ENCODE measurements around the gene SUMO2. TPM values are rescaled to one million over a fixed set of nuclear protein-coding genes. Genes with fewer than 3 reads are reported as not detected.
A peak's percentile ranks its signal among the peaks of the same experiment; 100 is the strongest.

The SUMO2 gene
- total RNA-seq, 6 donors from 2014 or later, result 19.9 to 343 (median 64.9) TPM

DNA sequence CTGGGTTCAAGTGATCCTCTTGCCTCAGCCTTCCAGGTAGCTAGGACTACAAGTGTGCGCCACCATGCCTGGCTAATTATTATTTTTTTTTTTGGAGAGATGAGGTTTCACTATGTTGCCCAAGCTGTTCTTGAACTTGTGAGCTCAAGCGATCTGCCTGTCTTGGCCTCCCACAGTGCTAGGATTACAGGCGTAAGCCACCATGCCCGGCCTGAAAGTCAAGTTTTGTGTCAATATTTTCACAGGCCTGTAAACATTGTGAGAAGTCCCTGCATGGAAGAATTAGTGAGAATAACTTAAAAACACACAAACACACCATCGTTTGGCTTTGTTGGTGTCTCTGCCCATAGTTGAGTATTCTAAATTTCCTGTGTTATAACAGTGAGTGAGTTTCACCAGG lies 45.0 kb upstream of the SUMO2 start:
- DNase-seq (no peak), ATAC-seq (ENCODE audit: low FRiP score in 2 of 2) (no peak)
- no peak for TF ChIP-seq POLR2A (IDR thresholded peaks at IDR 0.05)
- no peak for TF ChIP-seq POLR2AphosphoS5 (IDR thresholded peaks at IDR 0.05)
- no peak for TF ChIP-seq EP300 (IDR thresholded peaks at IDR 0.05)
- TF ChIP-seq, protein P1, sequence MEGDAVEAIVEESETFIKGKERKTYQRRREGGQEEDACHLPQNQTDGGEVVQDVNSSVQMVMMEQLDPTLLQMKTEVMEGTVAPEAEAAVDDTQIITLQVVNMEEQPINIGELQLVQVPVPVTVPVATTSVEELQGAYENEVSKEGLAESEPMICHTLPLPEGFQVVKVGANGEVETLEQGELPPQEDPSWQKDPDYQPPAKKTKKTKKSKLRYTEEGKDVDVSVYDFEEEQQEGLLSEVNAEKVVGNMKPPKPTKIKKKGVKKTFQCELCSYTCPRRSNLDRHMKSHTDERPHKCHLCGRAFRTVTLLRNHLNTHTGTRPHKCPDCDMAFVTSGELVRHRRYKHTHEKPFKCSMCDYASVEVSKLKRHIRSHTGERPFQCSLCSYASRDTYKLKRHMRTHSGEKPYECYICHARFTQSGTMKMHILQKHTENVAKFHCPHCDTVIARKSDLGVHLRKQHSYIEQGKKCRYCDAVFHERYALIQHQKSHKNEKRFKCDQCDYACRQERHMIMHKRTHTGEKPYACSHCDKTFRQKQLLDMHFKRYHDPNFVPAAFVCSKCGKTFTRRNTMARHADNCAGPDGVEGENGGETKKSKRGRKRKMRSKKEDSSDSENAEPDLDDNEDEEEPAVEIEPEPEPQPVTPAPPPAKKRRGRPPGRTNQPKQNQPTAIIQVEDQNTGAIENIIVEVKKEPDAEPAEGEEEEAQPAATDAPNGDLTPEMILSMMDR (IDR thresholded peaks at IDR 0.05), result no peak
- Histone ChIP-seq H3K9me3 (no peaks in the 10 kb centered on the region), H3K27me3 (no peaks in the 10 kb centered on the region), H3K36me3 (peaks cover 30 to 96% (median 59%) of the 10 kb centered on the region in 4 donors), H3K4me3 (no peak overlapping the region), H3K4me1 (peaks cover 0 to 19% (median 13%) of the 10 kb centered on the region in 4 donors), H3K27ac (peak overlapping the region in 2 of 4 donors; percentile 43 to 57)
- 67 to 72% methylated on average over 5 of the region's 5 CpGs for WGBS, 2 donors

DNA sequence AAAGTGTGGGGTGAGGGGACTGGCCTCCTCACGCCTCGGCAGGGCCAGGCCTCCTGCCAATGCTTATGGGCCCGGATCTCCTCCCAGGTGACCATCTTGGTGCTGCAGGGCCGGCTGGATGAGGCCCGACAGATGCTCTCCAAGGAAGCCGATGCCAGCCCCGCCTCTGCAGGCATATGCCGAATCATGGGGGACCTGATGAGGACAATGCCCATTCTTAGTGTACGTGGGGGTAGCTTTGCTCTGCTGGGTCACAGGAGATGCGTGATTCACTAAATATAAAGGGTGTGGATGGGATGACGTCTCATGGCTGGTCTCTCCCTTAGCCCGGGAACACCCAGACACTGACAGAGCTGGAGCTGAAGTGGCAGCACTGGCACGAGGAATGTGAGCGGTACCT lies 42.3 kb upstream of the SUMO2 start:
- no peak overlapping the region for H3K27ac ChIP-seq
- ATAC-seq (ENCODE audit: low FRiP score in 2 of 2) (peak in 1 of 2 donors; percentile 25), DNase-seq (peak in 1 of 2 donors; percentile 54)
- peaks cover 0 to 19% (median 13%) of the 10 kb centered on the region in 4 donors for H3K4me1 ChIP-seq
- no peaks in the 10 kb centered on the region for H3K9me3 ChIP-seq
- peaks cover 14 to 85% (median 44%) of the 10 kb centered on the region in 4 donors for H3K36me3 ChIP-seq
- WGBS, 2 donors, result 74 to 86% methylated on average over 8 to 14 of the region's 14 CpGs
- H3K4me3 ChIP-seq, result no peak overlapping the region
- TF ChIP-seq POLR2A (IDR thresholded peaks at IDR 0.05) (no peak), EP300 (IDR thresholded peaks at IDR 0.05) (no peak), POLR2AphosphoS5 (IDR thresholded peaks at IDR 0.05) (no peak)
- TF ChIP-seq, protein P1 (IDR thresholded peaks at IDR 0.05), result no peak
- H3K27me3 ChIP-seq, result no peaks in the 10 kb centered on the region

DNA sequence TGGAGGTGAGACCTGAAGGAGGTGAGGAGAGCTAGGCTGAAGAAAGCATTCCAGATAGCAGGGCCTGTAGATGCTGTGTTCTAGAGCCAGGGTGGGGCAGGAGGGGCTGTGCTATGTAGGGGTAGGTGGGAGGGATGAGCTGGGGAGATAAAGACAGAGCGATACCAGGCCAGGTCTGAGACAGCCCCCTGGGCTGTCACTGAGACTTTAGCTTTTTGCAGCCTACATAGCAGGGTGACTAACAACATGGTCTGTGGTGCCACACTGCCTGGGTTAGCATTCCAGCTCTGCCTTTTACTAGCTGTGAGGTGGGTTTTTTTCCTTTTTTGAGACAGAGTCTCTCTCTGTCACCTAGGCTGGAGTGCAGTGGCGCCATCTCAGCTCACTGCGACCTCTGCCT lies 37.1 kb upstream of the SUMO2 start:
- Histone ChIP-seq H3K36me3 (peaks cover 21 to 88% (median 60%) of the 10 kb centered on the region in 4 donors), H3K4me1 (no peaks in the 10 kb centered on the region), H3K27ac (no peak overlapping the region), H3K4me3 (no peak overlapping the region), H3K27me3 (no peaks in the 10 kb centered on the region), H3K9me3 (no peaks in the 10 kb centered on the region)
- ATAC-seq (ENCODE audit: low FRiP score in 2 of 2), result no peak
- TF ChIP-seq POLR2AphosphoS5 (IDR thresholded peaks at IDR 0.05), result no peak
- TF ChIP-seq, protein P1 (IDR thresholded peaks at IDR 0.05), result no peak
- TF ChIP-seq EP300 (IDR thresholded peaks at IDR 0.05), result no peak
- TF ChIP-seq POLR2A (IDR thresholded peaks at IDR 0.05), result no peak
- DNase-seq, result no peak
- WGBS, 2 donors, result 93 to 98% methylated on average over 3 of the region's 3 CpGs

DNA sequence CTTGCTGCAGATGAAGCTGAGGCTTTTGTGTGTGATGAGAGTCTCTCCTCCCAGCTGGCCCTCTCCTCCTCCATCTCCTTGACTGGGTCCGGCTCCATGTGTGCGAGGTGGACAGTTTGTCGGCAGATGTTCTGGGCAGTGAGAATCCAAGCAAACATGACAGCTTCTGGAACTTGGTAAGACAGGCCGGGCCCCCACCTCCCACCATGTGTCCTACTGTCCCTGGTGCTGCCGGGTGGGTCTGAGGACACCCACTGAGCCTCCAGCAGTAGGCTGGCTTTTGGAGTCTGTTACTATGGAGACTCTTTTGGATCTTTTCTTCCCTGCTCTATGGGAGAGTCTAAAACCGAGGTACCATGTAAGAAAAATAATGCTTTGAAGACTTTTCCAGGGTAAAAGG lies 35.4 kb upstream of the SUMO2 start:
- Histone ChIP-seq H3K4me1 (no peaks in the 10 kb centered on the region), H3K36me3 (peaks cover 28 to 88% (median 65%) of the 10 kb centered on the region in 4 donors), H3K27me3 (no peaks in the 10 kb centered on the region), H3K4me3 (no peak overlapping the region), H3K9me3 (no peaks in the 10 kb centered on the region), H3K27ac (no peak overlapping the region)
- 81 to 96% methylated on average over 6 of the region's 6 CpGs for WGBS, 2 donors
- ATAC-seq (ENCODE audit: low FRiP score in 2 of 2) (no peak), DNase-seq (no peak)
- TF ChIP-seq, protein P1 (IDR thresholded peaks at IDR 0.05), result no peak
- TF ChIP-seq EP300 (IDR thresholded peaks at IDR 0.05), result no peak
- no peak for TF ChIP-seq POLR2AphosphoS5 (IDR thresholded peaks at IDR 0.05)
- no peak for TF ChIP-seq POLR2A (IDR thresholded peaks at IDR 0.05)

DNA sequence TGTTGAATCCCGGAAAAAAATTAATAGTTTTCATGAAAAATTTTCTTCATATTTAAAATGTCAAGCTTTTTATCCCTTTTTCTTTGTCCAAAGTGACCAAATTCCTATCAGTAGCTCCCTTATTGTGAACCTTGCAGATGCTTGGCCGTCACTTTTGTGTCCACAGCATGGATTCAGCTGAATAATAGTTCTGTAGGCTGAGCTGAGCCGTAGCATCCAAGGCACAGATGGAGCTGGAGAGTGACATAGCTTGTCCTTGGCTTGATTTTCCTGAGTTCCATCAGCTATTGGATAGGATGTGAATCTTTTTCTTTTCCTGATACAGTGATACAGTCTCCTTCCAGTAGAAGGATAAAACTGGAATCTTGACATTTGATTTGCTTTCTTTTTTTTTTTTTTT lies 26.3 kb upstream of the SUMO2 start:
- TF ChIP-seq EP300 (IDR thresholded peaks at IDR 0.05), result no peak
- TF ChIP-seq POLR2A (IDR thresholded peaks at IDR 0.05), result no peak
- TF ChIP-seq, protein P1 (IDR thresholded peaks at IDR 0.05), result no peak
- no peak for TF ChIP-seq POLR2AphosphoS5 (IDR thresholded peaks at IDR 0.05)
- H3K4me3 ChIP-seq, result no peak overlapping the region
- peaks cover 13 to 56% (median 42%) of the 10 kb centered on the region in 4 donors for H3K36me3 ChIP-seq
- DNase-seq (no peak), ATAC-seq (ENCODE audit: low FRiP score in 2 of 2) (no peak)
- H3K9me3 ChIP-seq, result no peaks in the 10 kb centered on the region
- 82 to 90% methylated on average over 3 of the region's 3 CpGs for WGBS, 2 donors
- H3K27me3 ChIP-seq, result no peaks in the 10 kb centered on the region
- peaks cover 18 to 32% (median 25%) of the 10 kb centered on the region in 4 donors for H3K4me1 ChIP-seq
- H3K27ac ChIP-seq, result no peak overlapping the region

Measured in upper lobe of left lung (tissue), 6 donors.